Measurements from ENCODE around the gene OR51G2.

OR51G2 gene

DNA sequence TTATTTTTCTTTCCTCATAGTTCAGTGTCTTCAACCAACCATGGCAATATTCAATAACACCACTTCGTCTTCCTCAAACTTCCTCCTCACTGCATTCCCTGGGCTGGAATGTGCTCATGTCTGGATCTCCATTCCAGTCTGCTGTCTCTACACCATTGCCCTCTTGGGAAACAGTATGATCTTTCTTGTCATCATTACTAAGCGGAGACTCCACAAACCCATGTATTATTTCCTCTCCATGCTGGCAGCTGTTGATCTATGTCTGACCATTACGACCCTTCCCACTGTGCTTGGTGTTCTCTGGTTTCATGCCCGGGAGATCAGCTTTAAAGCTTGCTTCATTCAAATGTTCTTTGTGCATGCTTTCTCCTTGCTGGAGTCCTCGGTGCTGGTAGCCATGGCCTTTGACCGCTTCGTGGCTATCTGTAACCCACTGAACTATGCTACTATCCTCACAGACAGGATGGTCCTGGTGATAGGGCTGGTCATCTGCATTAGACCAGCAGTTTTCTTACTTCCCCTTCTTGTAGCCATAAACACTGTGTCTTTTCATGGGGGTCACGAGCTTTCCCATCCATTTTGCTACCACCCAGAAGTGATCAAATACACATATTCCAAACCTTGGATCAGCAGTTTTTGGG, 37.2 kb downstream of the OR51G2 start, which contains the start of gene OR51T1:
OR51T1 (plus strand) TSS at position 41 of the 641 bp plus-strand sequence; CDS start at position 41, 0 bp downstream.
- H3K4me3 ChIP-seq (ENCODE audit: control insufficient read depth, low read depth, low read length) = no peak within 1 kb of the TSS
- TF ChIP-seq, protein P1, sequence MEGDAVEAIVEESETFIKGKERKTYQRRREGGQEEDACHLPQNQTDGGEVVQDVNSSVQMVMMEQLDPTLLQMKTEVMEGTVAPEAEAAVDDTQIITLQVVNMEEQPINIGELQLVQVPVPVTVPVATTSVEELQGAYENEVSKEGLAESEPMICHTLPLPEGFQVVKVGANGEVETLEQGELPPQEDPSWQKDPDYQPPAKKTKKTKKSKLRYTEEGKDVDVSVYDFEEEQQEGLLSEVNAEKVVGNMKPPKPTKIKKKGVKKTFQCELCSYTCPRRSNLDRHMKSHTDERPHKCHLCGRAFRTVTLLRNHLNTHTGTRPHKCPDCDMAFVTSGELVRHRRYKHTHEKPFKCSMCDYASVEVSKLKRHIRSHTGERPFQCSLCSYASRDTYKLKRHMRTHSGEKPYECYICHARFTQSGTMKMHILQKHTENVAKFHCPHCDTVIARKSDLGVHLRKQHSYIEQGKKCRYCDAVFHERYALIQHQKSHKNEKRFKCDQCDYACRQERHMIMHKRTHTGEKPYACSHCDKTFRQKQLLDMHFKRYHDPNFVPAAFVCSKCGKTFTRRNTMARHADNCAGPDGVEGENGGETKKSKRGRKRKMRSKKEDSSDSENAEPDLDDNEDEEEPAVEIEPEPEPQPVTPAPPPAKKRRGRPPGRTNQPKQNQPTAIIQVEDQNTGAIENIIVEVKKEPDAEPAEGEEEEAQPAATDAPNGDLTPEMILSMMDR (conservative IDR thresholded peaks at IDR 0.05; ENCODE audit: control insufficient read depth, insufficient read depth, low read depth, low read length) = no peak
- DNase-seq (ENCODE audit: low read depth) = peak; percentile 31

DNA sequence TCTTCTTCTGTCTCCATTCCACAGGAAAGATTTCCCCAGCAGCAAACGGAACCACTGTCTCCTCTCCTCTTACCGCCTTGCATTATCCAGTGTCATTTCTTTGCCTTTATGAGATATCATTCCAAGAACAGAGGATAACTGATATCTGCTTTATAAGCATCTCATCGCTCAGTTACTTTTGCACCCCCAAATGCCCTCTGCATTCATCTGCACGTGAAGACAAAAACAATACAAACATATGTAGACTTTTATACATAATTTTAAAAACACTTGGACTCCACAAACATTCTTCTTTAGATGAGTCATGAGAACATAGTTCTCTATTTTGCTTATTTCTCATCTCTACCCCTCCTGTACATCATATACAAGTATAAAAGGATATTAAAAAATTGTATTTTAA, 38.0 kb downstream of the OR51G2 start:
- TF ChIP-seq, protein P1 (conservative IDR thresholded peaks at IDR 0.05; ENCODE audit: control insufficient read depth, insufficient read depth, low read depth, low read length) = no peak
- no peak overlapping the region for H3K4me3 ChIP-seq (ENCODE audit: control insufficient read depth, low read depth, low read length)
- no peak for DNase-seq (ENCODE audit: low read depth)

DNA sequence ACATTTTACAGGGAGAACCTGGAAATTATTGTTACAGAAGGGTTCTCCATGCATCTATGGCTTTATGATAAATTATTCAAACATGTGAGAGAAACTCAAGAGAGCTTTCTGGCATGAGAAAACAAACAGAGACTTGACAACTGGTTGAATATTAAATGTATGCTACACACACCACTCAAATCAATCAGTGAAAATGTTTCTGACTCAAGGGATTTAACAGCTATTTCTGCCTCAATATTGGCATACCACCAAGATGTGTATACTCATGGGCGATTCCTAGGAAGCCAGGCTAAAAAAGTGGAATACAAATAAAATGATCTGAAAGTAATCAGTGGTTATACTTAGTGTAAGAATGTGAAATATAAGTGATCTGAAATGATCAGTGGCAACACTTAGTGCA, 53.3 kb downstream of the OR51G2 start:
- DNase-seq (ENCODE audit: low read depth) = no peak
- TF ChIP-seq, protein P1 (conservative IDR thresholded peaks at IDR 0.05; ENCODE audit: control insufficient read depth, insufficient read depth, low read depth, low read length) = no peak
- no peak overlapping the region for H3K4me3 ChIP-seq (ENCODE audit: control insufficient read depth, low read depth, low read length)

DNA sequence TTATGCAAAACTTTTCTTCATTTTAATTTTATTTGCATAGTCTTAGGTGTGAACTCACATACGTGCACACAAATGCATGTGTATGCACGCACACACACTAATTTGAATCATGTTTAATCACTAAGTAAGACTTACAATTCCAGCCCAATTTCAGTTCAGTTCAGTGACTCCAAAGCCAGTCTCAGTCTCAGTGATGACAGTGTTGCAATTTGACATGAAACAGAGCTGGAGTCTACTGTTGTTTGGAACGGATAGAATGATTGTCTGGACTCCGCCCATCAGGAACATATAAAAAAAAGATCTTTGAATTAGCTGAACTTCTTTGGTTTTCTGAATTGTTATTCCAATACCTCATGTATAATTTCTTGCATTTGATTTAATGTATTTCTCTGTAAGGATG, 55.3 kb downstream of the OR51G2 start:
- no peak overlapping the region for H3K4me3 ChIP-seq (ENCODE audit: control insufficient read depth, low read depth, low read length)
- TF ChIP-seq, protein P1 (conservative IDR thresholded peaks at IDR 0.05; ENCODE audit: control insufficient read depth, insufficient read depth, low read depth, low read length) = no peak
- no peak for DNase-seq (ENCODE audit: low read depth)
